ENCODE measurements around the gene WBP1. TPM values are rescaled to one million over a fixed set of nuclear protein-coding genes. Genes with fewer than 3 reads are reported as not detected.

WBP1 gene
- total and polyA plus RNA-seq, 2 donors (not counting 3 experiments of a cell fraction or from before 2014, with no cell fraction given) = 50.5 to 209 TPM

DNA sequence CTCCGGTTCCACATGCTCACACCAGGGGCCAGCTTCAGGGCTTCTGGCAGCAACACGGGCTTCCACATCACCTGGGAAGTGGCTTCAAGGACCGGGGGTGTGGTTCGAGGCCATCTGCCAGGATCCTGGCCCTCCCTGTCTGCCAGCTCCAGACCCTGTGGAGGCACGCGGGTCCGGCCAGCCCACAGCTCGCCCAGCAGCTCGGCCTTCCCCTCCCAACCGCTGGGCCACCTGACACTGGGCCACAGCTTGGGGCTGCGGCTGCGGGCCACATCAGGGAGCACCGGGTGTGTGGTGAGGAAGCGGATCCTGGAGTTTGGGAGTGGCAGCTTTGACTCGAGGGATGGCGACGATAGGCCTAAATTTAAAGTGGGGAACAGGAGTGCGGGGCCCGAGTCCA is 43.8 kb upstream of the WBP1 start:
- dilution Hi-C loops (cut with MboI; ENCODE audit: extremely low pct_ligation_motif_present, low sequenced_read_pairs) (no loop called here), intact Hi-C loops (cut with micrococcal nuclease) (no loop called here)
- no peaks in the 10 kb centered on the region for H3K9me1 ChIP-seq (replicated peaks; ENCODE audit: control insufficient read depth, extremely low read depth, insufficient read depth, low read length)
- H3K4me2 ChIP-seq (ENCODE audit: insufficient read depth, low read length) = no peak overlapping the region
- no peaks in the 10 kb centered on the region for H3K36me3 ChIP-seq (ENCODE audit: control insufficient read depth in 2 of 2, extremely low read depth in 1 of 2, insufficient read depth in 2 of 2, low read length in 2 of 2)
- no peak for FAIRE-seq
- no peaks in the 10 kb centered on the region for H3K79me2 ChIP-seq (ENCODE audit: control insufficient read depth, insufficient read depth, low read length)
- no peak for TF ChIP-seq FOS (IDR thresholded peaks at IDR 0.05; ENCODE audit: borderline replicate concordance, insufficient read depth, low read length)
- TF ChIP-seq MYC (IDR thresholded peaks at IDR 0.05; ENCODE audit: low read depth, low read length) = no peak
- no peak for TF ChIP-seq JUN (IDR thresholded peaks at IDR 0.05; ENCODE audit: borderline replicate concordance, insufficient read depth, insufficient read length, low read depth)
- TF ChIP-seq, protein P1, sequence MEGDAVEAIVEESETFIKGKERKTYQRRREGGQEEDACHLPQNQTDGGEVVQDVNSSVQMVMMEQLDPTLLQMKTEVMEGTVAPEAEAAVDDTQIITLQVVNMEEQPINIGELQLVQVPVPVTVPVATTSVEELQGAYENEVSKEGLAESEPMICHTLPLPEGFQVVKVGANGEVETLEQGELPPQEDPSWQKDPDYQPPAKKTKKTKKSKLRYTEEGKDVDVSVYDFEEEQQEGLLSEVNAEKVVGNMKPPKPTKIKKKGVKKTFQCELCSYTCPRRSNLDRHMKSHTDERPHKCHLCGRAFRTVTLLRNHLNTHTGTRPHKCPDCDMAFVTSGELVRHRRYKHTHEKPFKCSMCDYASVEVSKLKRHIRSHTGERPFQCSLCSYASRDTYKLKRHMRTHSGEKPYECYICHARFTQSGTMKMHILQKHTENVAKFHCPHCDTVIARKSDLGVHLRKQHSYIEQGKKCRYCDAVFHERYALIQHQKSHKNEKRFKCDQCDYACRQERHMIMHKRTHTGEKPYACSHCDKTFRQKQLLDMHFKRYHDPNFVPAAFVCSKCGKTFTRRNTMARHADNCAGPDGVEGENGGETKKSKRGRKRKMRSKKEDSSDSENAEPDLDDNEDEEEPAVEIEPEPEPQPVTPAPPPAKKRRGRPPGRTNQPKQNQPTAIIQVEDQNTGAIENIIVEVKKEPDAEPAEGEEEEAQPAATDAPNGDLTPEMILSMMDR (IDR thresholded peaks at IDR 0.05; ENCODE audit: extremely low read depth in 1 of 2, insufficient read depth in 1 of 2, low read depth in 1 of 2, low read length in 2 of 2) = no peak
- no peak for TF ChIP-seq POLR2A (IDR thresholded peaks at IDR 0.05; ENCODE audit: low read depth, low read length)
- TF ChIP-seq, protein P2, sequence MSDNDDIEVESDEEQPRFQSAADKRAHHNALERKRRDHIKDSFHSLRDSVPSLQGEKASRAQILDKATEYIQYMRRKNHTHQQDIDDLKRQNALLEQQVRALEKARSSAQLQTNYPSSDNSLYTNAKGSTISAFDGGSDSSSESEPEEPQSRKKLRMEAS (IDR thresholded peaks at IDR 0.05; ENCODE audit: insufficient read depth, insufficient read length) = no peak
- TF ChIP-seq POLR2AphosphoS5 (IDR thresholded peaks at IDR 0.05; ENCODE audit: insufficient read depth, low read depth, low read length) = no peak
- TF ChIP-seq GATA2 (IDR thresholded peaks at IDR 0.05; ENCODE audit: insufficient read depth, insufficient read length, low read depth, low read length) = no peak
- TF ChIP-seq EZH2 (IDR thresholded peaks at IDR 0.05; ENCODE audit: borderline replicate concordance, low read depth, low read length, severe bottlenecking) = no peak
- H3K9me3 ChIP-seq (replicated peaks; ENCODE audit: control insufficient read depth, insufficient read depth, low read length) = no peaks in the 10 kb centered on the region
- no peaks in the 10 kb centered on the region for H4K20me1 ChIP-seq (replicated peaks; ENCODE audit: control insufficient read depth, extremely low read depth, insufficient read depth, low read length)
- H3K9ac ChIP-seq (replicated peaks; ENCODE audit: extremely low read depth, insufficient read depth, low read length) = no peak overlapping the region
- no peak overlapping the region for H3K27ac ChIP-seq (ENCODE audit: insufficient read depth, low read depth, low read length)
- no peak overlapping the region for H3K4me3 ChIP-seq (replicated peaks in 1 of 3; ENCODE audit: insufficient read depth in 1 of 3, low read depth in 1 of 3, low read length in 3 of 3)
- DNase-seq (ENCODE audit: low read depth, low spot score) = no peak
- peak overlapping the region; percentile 83 for H2AFZ ChIP-seq (ENCODE audit: low read depth, low read length)
- ChIA-PET POLR2A (no interaction called here), CTCF (interaction anchor here (1.2 to 1.8 kb wide), 2 partner anchors 23 to 26 kb away, joined by 3 to 5 read pairs; no protein-coding TSS in a partner anchor)
- peaks cover 29 to 33% of the 10 kb centered on the region in 2 experiments for H3K27me3 ChIP-seq (ENCODE audit: control insufficient read depth in 2 of 2, insufficient read depth in 2 of 2, low read length in 2 of 2)
- peaks cover 6% of the 10 kb centered on the region for H3K4me1 ChIP-seq (ENCODE audit: control insufficient read depth, extremely low read depth, insufficient read depth, low read length)
- no TSS peak for BruUV-seq (replicated peaks)

Data from endothelial cell of umbilical vein (primary cell).